ENCODE data around the gene CNNM4.

GRCh38 chr2:96842600-96842999 is 81.9 kb downstream of the CNNM4 start:
- no peak for TF ChIP-seq EZH2 (IDR thresholded peaks at IDR 0.05; ENCODE audit: borderline replicate concordance, low read length)
- TF ChIP-seq CTCF (conservative IDR thresholded peaks at IDR 0.05 in 1 of 2, IDR thresholded peaks at IDR 0.05 in 1 of 2; ENCODE audit: extremely low read depth in 1 of 2, insufficient read depth in 1 of 2, low read depth in 1 of 2, low read length in 2 of 2): no peak

Data from mammary epithelial cell (primary cell).